ENCODE measurements around the gene NEGR1. TPM values are rescaled to one million over a fixed set of nuclear protein-coding genes. Genes with fewer than 3 reads are reported as not detected.

The NEGR1 gene
- total and polyA plus RNA-seq, 2 donors (not counting 3 experiments of a cell fraction or from before 2014, with no cell fraction given), result 6.8 to 21.8 TPM

DNA sequence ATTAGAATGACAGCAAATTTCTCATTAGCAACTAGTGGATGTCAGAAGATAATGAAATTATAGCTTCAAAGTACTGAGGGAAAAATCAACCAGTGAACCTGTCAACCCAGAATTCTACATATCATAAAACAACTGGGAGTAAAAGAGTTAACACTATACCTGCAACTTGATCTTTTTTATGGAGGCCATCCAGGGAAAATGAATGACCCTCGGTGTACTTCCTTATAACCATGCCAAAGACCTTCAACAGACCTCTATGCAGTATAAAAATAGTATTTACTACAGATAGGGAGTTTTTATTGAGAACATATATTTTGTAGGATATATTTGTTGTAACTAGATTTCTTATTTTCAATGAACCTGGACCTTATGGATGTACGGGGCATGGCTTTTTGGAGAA is 809.0 kb downstream of the NEGR1 start:
- Histone ChIP-seq H2AFZ (ENCODE audit: low read depth, low read length) (no peak overlapping the region), H3K4me1 (ENCODE audit: control insufficient read depth, extremely low read depth, insufficient read depth, low read length) (no peaks in the 10 kb centered on the region), H3K36me3 (ENCODE audit: control insufficient read depth in 2 of 2, extremely low read depth in 1 of 2, insufficient read depth in 2 of 2, low read length in 2 of 2) (no peaks in the 10 kb centered on the region), H3K9ac (replicated peaks; ENCODE audit: extremely low read depth, insufficient read depth, low read length) (no peak overlapping the region), H3K27me3 (ENCODE audit: control insufficient read depth in 2 of 2, insufficient read depth in 2 of 2, low read length in 2 of 2) (no peaks in the 10 kb centered on the region), H3K9me3 (replicated peaks; ENCODE audit: control insufficient read depth, insufficient read depth, low read length) (no peaks in the 10 kb centered on the region), H3K27ac (ENCODE audit: insufficient read depth, low read depth, low read length) (no peak overlapping the region), H3K9me1 (replicated peaks; ENCODE audit: control insufficient read depth, extremely low read depth, insufficient read depth, low read length) (no peaks in the 10 kb centered on the region), H4K20me1 (replicated peaks; ENCODE audit: control insufficient read depth, extremely low read depth, insufficient read depth, low read length) (no peaks in the 10 kb centered on the region), H3K4me3 (replicated peaks in 1 of 3; ENCODE audit: insufficient read depth in 1 of 3, low read depth in 1 of 3, low read length in 3 of 3) (no peak overlapping the region), H3K4me2 (ENCODE audit: insufficient read depth, low read length) (no peak overlapping the region), H3K79me2 (ENCODE audit: control insufficient read depth, insufficient read depth, low read length) (no peaks in the 10 kb centered on the region)
- dilution Hi-C loops (cut with MboI; ENCODE audit: extremely low pct_ligation_motif_present, low sequenced_read_pairs) (no loop called here), intact Hi-C loops (cut with micrococcal nuclease) (no loop called here)
- DNase-seq (ENCODE audit: low read depth, low spot score) (no peak), FAIRE-seq (no peak)
- no peak for TF ChIP-seq GATA2 (IDR thresholded peaks at IDR 0.05; ENCODE audit: insufficient read depth, insufficient read length, low read depth, low read length)
- no peak for TF ChIP-seq MYC (IDR thresholded peaks at IDR 0.05; ENCODE audit: low read depth, low read length)
- TF ChIP-seq, protein P1, sequence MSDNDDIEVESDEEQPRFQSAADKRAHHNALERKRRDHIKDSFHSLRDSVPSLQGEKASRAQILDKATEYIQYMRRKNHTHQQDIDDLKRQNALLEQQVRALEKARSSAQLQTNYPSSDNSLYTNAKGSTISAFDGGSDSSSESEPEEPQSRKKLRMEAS (IDR thresholded peaks at IDR 0.05; ENCODE audit: insufficient read depth, insufficient read length), result no peak
- TF ChIP-seq, protein P2, sequence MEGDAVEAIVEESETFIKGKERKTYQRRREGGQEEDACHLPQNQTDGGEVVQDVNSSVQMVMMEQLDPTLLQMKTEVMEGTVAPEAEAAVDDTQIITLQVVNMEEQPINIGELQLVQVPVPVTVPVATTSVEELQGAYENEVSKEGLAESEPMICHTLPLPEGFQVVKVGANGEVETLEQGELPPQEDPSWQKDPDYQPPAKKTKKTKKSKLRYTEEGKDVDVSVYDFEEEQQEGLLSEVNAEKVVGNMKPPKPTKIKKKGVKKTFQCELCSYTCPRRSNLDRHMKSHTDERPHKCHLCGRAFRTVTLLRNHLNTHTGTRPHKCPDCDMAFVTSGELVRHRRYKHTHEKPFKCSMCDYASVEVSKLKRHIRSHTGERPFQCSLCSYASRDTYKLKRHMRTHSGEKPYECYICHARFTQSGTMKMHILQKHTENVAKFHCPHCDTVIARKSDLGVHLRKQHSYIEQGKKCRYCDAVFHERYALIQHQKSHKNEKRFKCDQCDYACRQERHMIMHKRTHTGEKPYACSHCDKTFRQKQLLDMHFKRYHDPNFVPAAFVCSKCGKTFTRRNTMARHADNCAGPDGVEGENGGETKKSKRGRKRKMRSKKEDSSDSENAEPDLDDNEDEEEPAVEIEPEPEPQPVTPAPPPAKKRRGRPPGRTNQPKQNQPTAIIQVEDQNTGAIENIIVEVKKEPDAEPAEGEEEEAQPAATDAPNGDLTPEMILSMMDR (IDR thresholded peaks at IDR 0.05; ENCODE audit: extremely low read depth in 1 of 2, insufficient read depth in 1 of 2, low read depth in 1 of 2, low read length in 2 of 2), result no peak
- TF ChIP-seq EZH2 (IDR thresholded peaks at IDR 0.05; ENCODE audit: borderline replicate concordance, low read depth, low read length, severe bottlenecking), result no peak
- no peak for TF ChIP-seq FOS (IDR thresholded peaks at IDR 0.05; ENCODE audit: borderline replicate concordance, insufficient read depth, low read length)
- no peak for TF ChIP-seq JUN (IDR thresholded peaks at IDR 0.05; ENCODE audit: borderline replicate concordance, insufficient read depth, insufficient read length, low read depth)
- no peak for TF ChIP-seq POLR2AphosphoS5 (IDR thresholded peaks at IDR 0.05; ENCODE audit: insufficient read depth, low read depth, low read length)
- TF ChIP-seq POLR2A (IDR thresholded peaks at IDR 0.05; ENCODE audit: low read depth, low read length), result no peak
- no TSS peak for BruUV-seq (replicated peaks)
- CTCF ChIA-PET, result no interaction called here
- POLR2A ChIA-PET, result no interaction called here
